Left ventricle myocardium inferior (tissue), 1 donor: ENCODE results near the gene SLIT3. TPM values are rescaled to one million over a fixed set of nuclear protein-coding genes. Genes with fewer than 3 reads are reported as not detected.

Experiments
- DNase-seq: peaks from one replicate; pipeline ENCODE4 v3.0.0-alpha.2; 2020
- H3K27ac ChIP-seq: fragments of 200-600 bp; replicated peaks from 2 replicates; pipeline ENCODE4 v1.8.0; 2021
- H3K27me3 ChIP-seq: fragments of 200-600 bp; 2 replicates; pipeline ENCODE4 v1.8.0; 2021; ENCODE audit warnings: low read depth
- H3K36me3 ChIP-seq: fragments of 200-600 bp; 2 replicates; pipeline ENCODE4 v1.8.0; 2021
- H3K4me1 ChIP-seq: fragments of 200-600 bp; 2 replicates; pipeline ENCODE4 v1.8.0; 2021
- H3K4me3 ChIP-seq: fragments of 200-600 bp; 2 replicates; pipeline ENCODE4 v1.8.0; 2021; ENCODE audit warnings: mild to moderate bottlenecking, moderate library complexity
- H3K9me3 ChIP-seq: fragments of 200-600 bp; replicated peaks from 2 replicates; pipeline ENCODE4 v1.8.0; 2021
- CTCF ChIP-seq: fragments of 200-600 bp; IDR thresholded peaks from 2 replicates; pipeline ENCODE4 v1.8.0; 2021; ENCODE audit warnings: antibody characterized with exemption, mild to moderate bottlenecking, borderline replicate concordance
- intact Hi-C: fragments of 100-400 bp; cut with micrococcal nuclease; formaldehyde crosslinking; loops from one replicate; pipeline ENCODE4 v1.11.0; 2022
- total RNA-seq: library from RNA; stranded (reverse); fragmentation: NEBNext Ultra II Directional; extraction: Animal tissue kit (Norgen Biotek cat#: 25700); gene quantifications from one replicate; pipeline ENCODE4 v1.2.1, GENCODE V29; 2021
- donor health status: DM: no; HTN: yes; CAD: no; lungs with severe emphysema.

The SLIT3 gene
- total RNA-seq, 1 donor from 2014 or later: 22.7 TPM

GRCh38 chr5:168765551-168766425 is 535.2 kb downstream of the SLIT3 start:
- Histone ChIP-seq H3K4me1 (no peaks in the 10 kb centered on the region), H3K27me3 (peaks cover 3% of the 10 kb centered on the region), H3K36me3 (no peaks in the 10 kb centered on the region), H3K9me3 (peaks cover 6% of the 10 kb centered on the region), H3K27ac (no peak overlapping the region), H3K4me3 (no peak overlapping the region)
- DNase-seq: no peak
- intact Hi-C loops: no loop called here
- no peak for TF ChIP-seq CTCF

GRCh38 chr5:168765086-168765550 is 535.8 kb downstream of the SLIT3 start:
- TF ChIP-seq CTCF: no peak
- Histone ChIP-seq H3K9me3 (peaks cover 6% of the 10 kb centered on the region), H3K36me3 (no peaks in the 10 kb centered on the region), H3K27me3 (peaks cover 3% of the 10 kb centered on the region), H3K4me1 (no peaks in the 10 kb centered on the region), H3K4me3 (no peak overlapping the region), H3K27ac (no peak overlapping the region)
- intact Hi-C loops: no loop called here
- DNase-seq: no peak

GRCh38 chr5:168756453-168757391 is 544.2 kb downstream of the SLIT3 start:
- Histone ChIP-seq H3K4me1 (no peaks in the 10 kb centered on the region), H3K4me3 (no peak overlapping the region), H3K9me3 (no peaks in the 10 kb centered on the region), H3K27ac (no peak overlapping the region), H3K27me3 (no peaks in the 10 kb centered on the region), H3K36me3 (no peaks in the 10 kb centered on the region)
- DNase-seq: no peak
- TF ChIP-seq CTCF: no peak
- intact Hi-C loops: no loop called here

GRCh38 chr5:168755548-168756093 is 545.3 kb downstream of the SLIT3 start:
- DNase-seq: no peak

More at GRCh38 chr5:168755548-168756093, 545.3 kb downstream of the SLIT3 start:
- intact Hi-C loops: no loop called here
- Histone ChIP-seq H3K4me3 (no peak overlapping the region), H3K36me3 (no peaks in the 10 kb centered on the region), H3K9me3 (no peaks in the 10 kb centered on the region), H3K4me1 (no peaks in the 10 kb centered on the region), H3K27ac (no peak overlapping the region), H3K27me3 (no peaks in the 10 kb centered on the region)
- no peak for TF ChIP-seq CTCF
